ENCODE results near the gene SLC7A1.

SLC7A1 gene

DNA sequence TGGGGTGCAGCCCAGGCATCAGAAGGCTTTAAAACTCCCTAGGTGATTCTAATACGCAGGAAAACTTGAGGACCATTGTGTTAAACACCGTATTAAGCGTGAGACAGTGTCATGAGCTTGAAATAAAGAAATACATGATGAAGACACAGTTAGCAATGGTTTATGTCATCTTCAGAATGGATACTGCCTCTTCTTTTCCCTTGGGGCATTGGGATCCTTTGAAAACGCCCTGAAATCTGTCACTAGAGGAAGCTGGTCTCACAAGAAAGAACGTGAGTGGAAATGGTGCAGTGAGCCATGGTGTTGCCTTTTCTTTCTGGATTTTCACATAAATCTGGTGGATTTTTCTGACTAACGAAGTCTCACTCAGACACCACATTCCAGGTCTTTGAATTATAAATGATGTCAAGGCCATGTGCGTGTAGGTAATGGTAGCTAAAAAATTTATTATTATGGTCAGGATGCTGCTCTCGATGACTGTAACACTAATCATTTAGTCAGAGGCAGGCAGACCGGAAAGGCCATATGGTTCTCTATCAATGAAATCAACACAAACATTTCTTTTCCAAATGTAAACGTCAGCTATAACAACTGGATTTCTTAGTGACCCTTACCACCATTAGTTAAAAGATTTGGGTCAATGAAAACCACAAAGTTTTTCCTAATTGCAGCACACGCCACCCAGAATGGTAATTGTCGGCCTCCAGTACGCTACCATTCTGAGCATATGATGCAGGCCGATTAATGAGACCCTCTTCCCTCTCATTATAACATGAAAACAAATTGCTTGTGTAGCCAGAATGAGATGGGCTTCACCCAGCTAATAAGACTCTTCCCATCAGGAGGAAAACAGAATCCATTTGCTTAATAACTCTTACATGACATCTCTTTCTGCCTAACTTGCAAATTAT lies 105.6 kb downstream of the SLC7A1 start:
- DNase-seq (ENCODE audit: low read depth in 3 of 3) = no peak

DNA sequence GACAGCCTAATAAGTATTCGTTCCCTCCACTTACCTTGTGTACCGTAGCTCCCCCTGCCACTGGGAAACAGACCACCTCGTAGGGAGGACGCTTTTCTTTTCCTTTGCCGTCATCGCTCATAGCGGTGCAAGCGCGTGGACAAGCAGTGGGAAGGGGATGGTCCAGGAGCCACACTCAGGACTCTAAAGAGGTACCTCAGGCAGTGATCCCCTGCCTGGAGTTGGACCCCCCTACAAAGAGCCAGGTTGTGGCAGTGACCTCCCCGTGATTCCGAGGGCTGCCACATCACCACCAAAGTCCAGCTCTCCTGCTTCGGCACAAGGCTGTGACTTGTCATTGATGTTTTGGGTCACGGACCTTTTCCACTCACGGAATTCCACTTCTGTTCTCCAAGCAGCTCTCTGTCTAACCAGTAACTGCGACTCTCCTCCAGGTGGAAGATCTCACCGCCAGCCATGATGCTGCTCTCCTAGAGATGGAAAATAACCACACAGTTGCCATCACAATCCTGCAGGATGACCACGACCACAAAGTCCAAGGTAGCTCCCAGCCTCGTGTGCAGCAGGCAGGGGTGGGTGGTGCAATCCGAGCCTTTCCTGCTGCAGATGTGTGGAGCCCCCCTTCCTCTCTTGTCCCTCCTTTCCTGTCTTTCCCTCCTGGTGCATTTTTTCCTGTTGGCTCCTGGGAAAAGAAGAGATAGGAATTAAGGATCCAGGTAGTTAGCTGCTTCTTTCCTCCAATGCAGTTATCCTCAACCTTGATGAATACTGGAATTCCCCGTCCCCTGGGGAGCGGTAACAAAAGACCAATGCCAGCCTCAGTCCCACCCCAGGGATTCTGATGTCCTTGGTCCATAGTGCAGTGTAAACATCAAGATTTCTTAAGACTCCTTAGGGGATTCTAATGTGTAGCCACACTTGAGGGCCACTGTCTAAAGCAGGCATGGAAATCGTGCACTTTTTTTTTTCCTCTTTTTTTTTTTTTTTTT lies 107.7 kb downstream of the SLC7A1 start:
- no peak for DNase-seq (ENCODE audit: low read depth in 3 of 3)

DNA sequence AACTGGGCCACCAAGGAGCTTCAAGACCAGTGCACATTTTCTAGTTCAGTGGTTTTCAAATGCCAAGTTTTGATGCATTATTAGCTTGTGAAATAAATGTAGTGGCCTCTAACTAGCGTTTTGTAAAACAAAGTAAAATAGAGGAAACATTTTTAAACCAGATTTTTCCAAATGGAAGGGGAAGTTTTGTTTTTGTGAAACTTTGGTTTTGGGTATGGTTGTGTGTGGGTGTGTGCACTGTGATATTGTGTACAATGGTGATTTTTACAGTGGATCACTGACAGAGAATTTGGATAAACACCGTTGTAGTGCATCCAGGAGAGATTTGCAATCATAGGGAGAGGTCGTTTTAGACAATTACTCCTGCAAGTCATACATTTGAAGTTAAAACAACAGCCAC lies 108.9 kb downstream of the SLC7A1 start:
- no peak for DNase-seq (ENCODE audit: low read depth in 3 of 3)

- DNase-seq (ENCODE audit: low read depth in 3 of 3) = no peak
Measured at GRCh38 chr13:29484796-29485195, 110.7 kb downstream of the SLC7A1 start.

DNA sequence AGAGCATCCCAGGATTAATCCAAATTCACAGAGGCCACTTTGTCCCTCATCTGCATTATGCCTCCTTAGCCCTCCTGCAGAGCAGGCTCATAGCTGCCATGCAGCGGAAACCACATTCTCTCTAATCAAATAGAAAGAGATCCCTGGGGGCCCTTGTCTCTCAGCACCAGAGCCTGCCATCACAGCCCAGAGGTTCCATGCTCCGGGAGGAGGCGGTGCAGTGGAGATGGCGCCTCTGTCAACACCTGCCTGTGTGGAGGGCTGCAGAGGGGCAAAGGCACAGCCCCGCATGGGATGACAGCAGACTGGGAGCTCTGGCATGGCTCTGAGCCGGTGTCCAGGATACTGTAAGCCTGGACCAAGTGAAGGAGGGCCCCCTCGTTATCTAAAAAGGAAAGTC lies 111.3 kb downstream of the SLC7A1 start:
- DNase-seq (ENCODE audit: low read depth in 3 of 3) = no peak

- DNase-seq (ENCODE audit: low read depth in 3 of 3) = no peak
Measured at GRCh38 chr13:29483623-29484022, 111.9 kb downstream of the SLC7A1 start.

DNA sequence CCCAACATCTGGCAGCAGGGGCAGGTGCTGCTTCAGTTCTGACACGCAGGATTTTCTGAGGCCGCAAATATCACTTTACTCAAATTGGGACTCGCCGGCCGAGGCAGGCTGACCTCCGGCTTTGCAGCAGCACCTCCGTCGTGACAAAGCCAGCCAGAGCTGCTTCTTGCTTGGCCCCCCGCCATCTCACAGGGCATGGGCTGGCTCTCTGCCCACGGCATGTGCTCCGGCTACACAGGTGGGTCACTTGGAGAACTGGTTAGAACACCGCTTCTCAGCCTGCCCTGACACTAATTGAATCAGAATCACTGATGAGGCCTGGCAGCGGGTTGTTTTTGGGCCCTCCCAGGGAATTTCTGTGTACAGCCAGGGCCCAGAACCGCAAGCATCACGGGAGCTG lies 112.3 kb downstream of the SLC7A1 start:
- no peak for DNase-seq (ENCODE audit: low read depth in 3 of 3)

DNA sequence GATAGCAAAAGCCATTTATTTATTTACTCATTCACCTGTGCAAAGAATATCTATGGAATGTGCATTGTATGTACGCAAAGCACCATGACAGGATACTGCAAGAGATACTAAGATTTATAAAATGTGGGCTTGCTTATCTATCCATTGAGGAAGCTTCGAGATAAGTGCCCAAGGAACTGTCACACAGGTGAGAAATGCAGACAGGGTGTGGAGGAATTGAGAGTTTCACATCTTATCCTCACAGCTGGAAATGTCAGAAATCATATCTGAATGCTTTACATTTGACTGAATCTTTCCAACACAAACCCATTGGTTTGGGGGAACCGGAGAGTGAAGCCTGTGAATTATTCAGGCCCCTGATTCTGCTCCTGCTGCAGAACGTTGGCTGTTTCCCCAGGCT lies 113.0 kb downstream of the SLC7A1 start:
- DNase-seq (ENCODE audit: low read depth in 3 of 3) = no peak

GRCh38 chr13:29481603-29482002 lies 113.9 kb downstream of the SLC7A1 start:
- no peak for DNase-seq (ENCODE audit: low read depth in 3 of 3)

DNA sequence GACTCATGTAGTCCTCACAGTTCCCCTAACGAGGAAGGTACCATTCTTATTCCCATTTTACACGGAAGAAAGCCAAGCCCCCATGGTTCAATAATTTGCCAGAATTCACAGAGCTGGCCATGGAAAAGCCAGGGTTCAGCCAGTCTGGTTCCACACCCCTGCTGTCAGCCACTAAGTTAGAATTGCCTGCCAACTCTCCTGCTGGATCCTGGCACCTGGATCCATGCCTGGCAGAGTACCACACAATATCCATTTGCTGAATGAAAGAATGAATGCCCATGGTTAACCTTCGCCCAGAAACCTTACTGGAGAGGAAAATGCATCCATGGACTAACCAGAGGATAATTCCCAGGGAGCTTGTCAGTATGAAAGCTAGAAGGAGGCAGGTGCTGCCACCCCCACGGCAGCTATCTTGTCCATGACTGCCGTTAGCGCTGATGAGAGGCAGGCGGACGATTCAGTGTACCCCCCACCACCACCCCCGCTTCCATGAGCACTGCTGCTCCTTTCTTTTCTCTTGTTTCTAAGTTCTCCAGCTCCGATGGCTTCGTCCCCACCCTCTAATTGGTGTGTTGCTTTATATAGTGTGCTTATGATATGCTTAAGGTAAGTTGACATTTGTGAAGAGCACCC lies 114.5 kb downstream of the SLC7A1 start:
- DNase-seq (ENCODE audit: low read depth in 3 of 3) = no peak

GRCh38 chr13:29479716-29480492 lies 115.6 kb downstream of the SLC7A1 start:
- DNase-seq (ENCODE audit: low read depth in 3 of 3) = no peak

GRCh38 chr13:29476046-29476445 lies 119.4 kb downstream of the SLC7A1 start:
- no peak for DNase-seq (ENCODE audit: low read depth in 3 of 3)

DNA sequence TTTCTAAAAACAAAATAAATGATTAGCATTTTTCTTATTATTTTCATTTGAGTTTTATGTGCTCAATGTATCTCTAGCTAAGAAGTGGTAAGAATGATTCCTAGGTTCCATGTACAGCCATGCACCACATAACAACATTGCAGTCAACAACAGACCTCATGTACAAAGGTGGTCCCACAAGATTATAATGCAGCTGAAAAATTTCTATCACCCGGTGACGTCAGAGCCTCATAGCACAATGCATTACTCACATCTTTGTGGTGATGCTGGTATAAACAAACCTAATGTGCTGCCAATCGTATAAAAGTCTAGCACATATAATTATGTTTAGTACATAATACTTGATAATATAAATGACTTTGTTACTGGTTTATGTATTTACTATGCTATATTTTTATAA lies 120.5 kb downstream of the SLC7A1 start:
- DNase-seq (ENCODE audit: low read depth in 3 of 3) = no peak

DNA sequence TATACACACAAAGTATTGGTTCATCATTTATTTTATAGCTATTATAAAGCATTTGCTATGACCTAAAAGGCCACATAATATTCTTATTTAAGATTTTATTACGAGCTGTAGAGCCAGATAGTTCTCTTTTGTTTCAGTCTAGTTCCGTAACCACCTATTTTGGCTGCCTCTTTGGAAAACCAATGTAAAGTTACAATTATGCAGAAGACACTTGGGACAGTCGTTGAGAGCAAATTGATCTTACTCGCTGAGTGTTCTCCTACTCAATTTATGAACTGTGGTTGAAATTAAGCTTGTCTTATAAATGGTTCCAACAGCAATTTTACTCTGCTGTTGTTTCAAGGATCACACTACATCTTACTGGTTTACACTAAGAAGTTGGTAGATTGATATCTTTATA lies 122.3 kb downstream of the SLC7A1 start:
- no peak for DNase-seq (ENCODE audit: low read depth in 3 of 3)

GRCh38 chr13:29472332-29472961 lies 123.0 kb downstream of the SLC7A1 start:
- DNase-seq (ENCODE audit: low read depth in 3 of 3) = peak in 2 of 3 donors; percentile 25 to 53

- DNase-seq (ENCODE audit: low read depth in 3 of 3) = no peak
Measured at GRCh38 chr13:29471551-29471950, 123.9 kb downstream of the SLC7A1 start.

GRCh38 chr13:29465741-29466293 lies 129.7 kb downstream of the SLC7A1 start:
- no peak for DNase-seq (ENCODE audit: low read depth in 3 of 3)

DNA sequence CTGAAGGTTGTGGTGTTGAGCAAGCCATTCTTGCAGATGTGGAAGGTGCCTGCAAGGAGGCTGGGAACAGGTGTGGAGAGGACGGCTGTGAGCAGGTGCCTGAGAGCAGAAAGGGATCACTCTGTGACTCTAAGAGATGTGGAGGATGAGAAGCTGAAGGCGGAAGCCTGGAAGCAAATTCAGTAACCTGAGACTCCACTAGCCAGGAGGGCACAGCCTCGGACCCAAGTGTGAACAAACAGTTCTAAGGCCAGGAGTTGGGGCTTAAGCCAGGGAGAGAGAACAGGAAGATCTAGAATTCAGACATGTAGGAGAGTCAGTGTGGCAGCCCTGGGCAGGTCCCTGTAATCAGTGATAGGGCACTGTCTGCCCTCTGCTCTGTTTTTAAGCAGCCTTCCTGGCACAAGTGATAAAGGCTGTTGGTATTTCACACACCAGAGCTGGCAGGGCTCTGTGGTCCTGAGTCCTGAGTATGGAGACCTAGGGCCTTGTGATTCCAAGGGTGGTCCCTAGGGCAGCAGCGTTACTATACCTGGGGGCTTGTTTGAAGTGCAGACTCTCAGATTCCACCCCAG lies 131.3 kb downstream of the SLC7A1 start:
- DNase-seq (ENCODE audit: low read depth in 3 of 3) = no peak

DNA sequence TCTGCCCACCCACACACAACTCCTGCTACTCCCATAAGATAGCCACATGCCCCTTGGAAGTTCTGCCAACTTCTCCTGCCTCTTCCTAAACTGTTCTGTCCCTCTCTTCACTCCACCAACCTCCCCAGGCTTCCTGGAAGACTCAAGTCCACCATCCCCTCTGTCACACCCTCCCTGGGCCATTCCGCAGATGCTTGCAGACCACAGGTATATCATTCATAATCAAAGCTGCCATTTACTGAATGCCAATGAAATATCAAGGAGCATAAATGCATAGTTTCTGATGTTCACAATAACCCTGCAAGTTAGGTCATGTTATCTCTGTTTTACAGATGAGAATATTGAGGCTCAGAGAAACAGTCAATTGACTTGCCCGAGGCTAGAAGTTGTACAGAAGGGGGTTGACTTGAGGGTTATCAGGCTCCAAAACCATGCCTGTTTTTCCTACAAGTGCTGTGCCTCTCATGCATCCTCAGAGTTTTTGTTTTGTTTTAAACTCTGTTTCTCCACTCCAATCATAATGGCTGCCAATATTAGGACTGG lies 135.6 kb downstream of the SLC7A1 start:
- no peak for DNase-seq (ENCODE audit: low read depth in 3 of 3)
